Astrocyte (in vitro differentiated cells and primary cell): ENCODE measurements around the gene KCNH2.

ENCODE experiments used
- EZH2 ChIP-seq: IDR thresholded peaks from 2 replicates; pipeline ENCODE4 v1.6.1; 2012; ENCODE audit warnings: mild to moderate bottlenecking, low read length, inconsistent platforms; ENCODE audit not compliant: insufficient read depth
- TF ChIP-seq, protein P1 (sequence below): IDR thresholded peaks from 2 replicates; pipeline ENCODE4 v1.5.1; 2011; ENCODE audit warnings: low read depth, mild to moderate bottlenecking, inconsistent platforms, low read length, moderate library complexity; ENCODE audit not compliant: insufficient read depth

DNA sequence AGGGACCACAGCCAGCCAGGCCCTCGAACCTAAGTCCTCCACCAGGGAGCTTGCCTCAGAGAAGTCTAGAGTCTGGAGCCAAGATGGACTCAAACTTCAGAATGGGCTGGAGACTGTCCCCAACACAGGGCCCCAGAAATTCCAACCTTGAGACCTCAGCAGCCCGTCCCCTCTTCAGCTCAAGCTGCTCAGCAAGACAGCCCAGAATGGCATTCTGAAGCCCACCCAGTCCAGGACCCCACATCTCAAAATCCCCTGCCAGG is 15.9 kb downstream of the KCNH2 start:
- TF ChIP-seq EZH2: no peak
- TF ChIP-seq, protein P1, sequence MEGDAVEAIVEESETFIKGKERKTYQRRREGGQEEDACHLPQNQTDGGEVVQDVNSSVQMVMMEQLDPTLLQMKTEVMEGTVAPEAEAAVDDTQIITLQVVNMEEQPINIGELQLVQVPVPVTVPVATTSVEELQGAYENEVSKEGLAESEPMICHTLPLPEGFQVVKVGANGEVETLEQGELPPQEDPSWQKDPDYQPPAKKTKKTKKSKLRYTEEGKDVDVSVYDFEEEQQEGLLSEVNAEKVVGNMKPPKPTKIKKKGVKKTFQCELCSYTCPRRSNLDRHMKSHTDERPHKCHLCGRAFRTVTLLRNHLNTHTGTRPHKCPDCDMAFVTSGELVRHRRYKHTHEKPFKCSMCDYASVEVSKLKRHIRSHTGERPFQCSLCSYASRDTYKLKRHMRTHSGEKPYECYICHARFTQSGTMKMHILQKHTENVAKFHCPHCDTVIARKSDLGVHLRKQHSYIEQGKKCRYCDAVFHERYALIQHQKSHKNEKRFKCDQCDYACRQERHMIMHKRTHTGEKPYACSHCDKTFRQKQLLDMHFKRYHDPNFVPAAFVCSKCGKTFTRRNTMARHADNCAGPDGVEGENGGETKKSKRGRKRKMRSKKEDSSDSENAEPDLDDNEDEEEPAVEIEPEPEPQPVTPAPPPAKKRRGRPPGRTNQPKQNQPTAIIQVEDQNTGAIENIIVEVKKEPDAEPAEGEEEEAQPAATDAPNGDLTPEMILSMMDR: no peak
